HPDE6-E6E7 (cell line): ENCODE results near the gene CEBPA.

ENCODE experiments used
- DNase-seq: peaks from one replicate; pipeline ENCODE4 v3.0.0; 2011; ENCODE audit warnings: missing footprints; ENCODE audit errors: extremely low spot score

CEBPA gene

GRCh38 chr19:33273065-33273736, 29.1 kb downstream of the CEBPA start:
- no peak for DNase-seq

DNA sequence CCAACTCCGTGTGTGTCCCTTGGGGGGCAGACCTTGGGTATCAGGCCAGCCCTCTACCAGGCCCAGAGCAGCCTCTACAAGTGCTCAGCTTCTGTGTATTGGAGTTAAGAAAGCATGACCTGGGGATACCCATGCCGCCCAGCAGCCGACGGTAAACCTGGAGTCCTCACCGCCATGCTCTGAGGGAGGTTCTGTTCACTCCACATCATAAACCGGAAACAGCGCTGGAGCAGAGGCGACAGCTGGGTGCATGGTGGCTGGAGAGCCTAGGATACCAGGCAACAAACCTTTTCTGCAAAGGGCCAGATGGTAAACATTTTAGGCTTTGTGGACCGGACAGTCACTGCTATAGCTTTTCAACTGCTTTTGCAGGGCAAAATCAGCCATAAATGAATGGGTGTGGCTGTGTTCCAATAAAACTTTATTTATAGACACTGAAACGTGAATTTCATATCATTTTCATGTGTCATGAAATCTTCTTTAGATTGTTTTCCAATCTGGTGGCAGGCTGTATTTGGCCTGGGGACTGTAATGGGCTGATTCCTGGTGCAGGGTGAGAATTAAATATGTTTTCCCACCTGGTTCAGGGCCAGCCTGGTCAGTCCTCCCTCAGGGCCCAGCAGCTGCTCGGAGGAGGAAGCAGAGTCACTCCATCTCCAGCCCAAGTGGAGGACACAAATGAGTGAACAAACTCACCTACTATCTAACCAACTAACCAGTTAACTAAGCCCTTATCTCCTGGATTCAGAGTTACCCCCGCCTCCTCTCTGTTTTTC, 30.9 kb downstream of the CEBPA start:
- DNase-seq = no peak

DNA sequence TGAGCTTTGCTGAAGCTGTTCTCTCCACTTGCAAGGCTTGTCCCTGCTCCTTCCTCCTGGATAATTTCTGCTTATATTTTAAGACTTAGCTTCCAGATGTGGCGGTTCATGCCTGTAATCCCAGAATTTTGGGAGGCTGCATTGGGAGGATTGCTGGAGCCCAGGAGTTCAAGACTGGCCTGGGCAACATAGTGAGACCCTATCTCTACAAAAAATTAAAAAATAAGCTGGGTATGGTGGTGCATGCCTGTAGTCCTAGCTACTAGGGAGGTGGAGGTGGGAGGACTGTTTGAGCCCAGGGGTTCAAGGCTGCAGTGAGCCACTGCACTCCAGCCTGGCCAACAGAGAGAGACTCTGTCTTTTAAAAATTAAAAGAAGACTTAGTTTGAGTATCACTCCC, 31.6 kb downstream of the CEBPA start:
- DNase-seq = no peak

DNA sequence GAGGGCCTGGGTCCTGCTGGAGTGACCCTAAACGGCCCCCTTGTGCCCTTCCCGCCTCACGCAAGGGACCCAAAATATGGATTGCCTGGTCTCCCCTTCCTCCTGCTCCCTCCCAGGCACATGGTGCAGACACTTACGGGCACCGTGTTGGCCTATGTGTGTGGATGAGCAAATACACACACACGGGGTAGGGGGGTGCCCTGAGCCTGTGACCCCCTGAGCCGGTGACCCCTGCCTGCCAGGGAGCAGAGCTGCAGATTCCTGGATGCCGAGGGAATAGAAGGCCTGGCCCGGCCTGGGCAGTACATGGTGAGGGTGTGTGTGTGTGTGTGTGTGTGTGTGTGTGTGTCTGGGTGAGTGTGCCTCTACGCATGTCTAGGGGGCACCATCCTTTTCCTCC, 33.3 kb downstream of the CEBPA start:
- DNase-seq = no peak

- no peak for DNase-seq
Observed at GRCh38 chr19:33268162-33268991, 34.0 kb downstream of the CEBPA start.

GRCh38 chr19:33267706-33268105, 34.6 kb downstream of the CEBPA start:
- no peak for DNase-seq

DNA sequence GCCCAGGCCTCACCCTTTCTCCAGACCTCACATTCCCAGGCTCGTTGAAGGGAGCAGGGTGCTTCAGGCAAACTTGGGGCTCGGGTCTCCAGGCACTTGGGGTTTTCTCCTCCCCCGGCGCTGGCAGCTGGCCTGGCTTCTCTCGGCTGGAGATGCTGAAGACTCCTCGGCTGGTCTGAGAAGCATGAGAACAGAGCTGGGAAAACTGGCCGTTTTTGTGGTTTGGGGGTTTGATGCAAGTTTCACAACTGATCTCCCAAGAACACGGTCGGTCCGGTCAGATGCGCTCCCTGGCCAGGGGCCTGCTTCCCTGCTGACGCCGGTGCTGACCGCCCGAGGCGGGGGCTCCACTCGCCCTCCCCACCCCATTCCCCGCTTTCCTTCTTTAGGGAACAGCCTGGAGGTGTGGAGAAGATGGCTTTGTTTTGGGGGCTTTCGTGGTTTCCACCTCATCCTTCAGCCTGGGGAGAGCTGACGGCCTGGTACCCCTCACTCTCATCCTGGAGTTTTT, 35.3 kb downstream of the CEBPA start:
- no peak for DNase-seq

- DNase-seq = no peak
Observed at GRCh38 chr19:33264881-33265445, 37.4 kb downstream of the CEBPA start.

DNA sequence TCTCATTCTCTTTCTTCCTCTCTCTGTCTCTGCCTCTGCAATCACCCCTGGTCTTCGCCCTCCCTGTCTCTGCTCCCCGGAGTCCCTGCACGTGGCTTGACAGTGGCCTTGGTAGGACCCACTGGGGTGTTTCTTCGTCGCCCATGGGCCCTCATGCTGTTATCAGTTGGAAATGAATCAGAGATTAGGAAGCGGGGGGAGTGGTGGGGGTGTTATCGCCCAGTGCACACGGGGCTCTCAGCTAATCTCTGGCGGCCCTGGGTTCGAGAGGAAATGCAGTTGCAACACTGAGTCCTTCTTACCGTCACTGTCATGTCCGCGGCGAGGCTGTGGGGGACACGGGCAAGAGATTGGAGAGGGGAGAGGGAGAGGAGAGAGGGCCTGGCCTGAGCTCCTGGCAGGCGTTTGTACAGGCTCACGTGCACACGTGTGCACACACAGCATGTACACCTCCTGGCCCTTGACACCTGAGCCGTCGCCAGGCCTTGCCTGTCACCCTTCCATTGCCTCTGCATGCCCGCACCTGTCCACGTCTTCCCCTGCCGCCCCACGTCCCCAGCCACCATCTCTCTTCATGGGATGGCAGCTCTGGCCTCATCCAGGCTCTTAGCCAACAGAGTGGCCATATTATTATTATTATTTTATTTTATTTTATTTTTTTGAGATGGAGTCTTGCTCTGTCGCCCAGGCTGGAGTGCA, 38.9 kb downstream of the CEBPA start:
- DNase-seq = no peak

GRCh38 chr19:33261511-33262189, 40.7 kb downstream of the CEBPA start:
- no peak for DNase-seq

GRCh38 chr19:33260628-33261418, 41.5 kb downstream of the CEBPA start:
- DNase-seq = no peak

DNA sequence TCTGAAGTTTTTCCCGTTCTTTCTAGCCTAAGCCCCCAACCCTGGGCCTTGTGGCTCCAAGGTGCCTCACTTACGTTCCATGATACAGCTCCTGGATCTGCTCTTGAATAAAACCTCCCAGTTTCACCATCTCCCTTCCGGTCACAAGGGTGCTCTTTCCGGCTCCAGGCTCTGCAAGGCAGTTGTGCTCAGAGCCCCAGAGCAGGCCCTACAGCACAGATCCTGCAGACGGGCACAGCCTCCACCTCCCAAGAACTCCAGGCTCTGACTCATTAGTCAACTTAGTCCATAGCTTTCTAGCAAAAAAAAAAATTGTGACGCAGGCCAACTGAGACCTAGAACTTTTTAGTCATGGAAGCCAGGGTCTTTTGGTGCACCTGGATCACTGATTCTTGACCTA, 42.8 kb downstream of the CEBPA start:
- no peak for DNase-seq

DNA sequence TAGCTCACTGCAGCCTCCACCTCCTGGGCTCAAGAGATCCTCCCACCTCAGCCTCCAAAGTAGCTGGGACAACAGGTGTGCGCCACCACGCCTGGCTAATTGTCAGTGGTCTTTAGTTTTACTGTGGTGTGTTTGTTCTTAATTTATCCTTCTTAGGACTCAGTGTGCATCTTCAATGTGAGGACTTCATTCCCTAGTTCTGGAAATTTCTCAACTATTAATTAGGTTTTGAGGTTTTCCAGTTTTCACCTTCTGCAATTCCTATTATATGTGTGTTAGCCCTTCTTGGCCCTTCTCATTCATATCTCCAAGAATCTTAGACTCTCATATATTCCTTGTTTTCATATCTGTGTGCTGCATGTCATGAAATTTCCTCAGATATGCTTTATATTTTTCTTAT, 44.5 kb downstream of the CEBPA start:
- DNase-seq = no peak

GRCh38 chr19:33256261-33256660, 46.1 kb downstream of the CEBPA start:
- DNase-seq = no peak

DNA sequence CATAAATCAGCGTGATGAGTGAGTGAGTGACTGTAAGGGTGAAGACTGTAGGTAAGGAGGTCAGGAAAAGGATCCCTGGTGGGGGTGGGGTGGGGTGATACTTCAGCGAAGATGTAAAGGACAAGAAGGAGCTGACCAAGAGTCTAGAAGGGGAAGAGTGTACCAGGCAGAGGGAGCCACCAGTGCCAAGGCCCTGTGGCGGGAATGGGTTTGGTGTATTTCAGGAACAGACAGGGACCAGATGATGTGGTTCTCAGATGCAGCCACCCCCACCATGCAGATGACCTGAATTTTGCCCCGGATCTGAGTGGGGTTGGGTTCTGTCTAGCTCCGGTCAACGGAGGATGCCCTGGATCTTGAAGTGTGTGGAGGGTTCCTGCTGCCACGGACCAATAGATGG, 46.6 kb downstream of the CEBPA start:
- DNase-seq = no peak

DNA sequence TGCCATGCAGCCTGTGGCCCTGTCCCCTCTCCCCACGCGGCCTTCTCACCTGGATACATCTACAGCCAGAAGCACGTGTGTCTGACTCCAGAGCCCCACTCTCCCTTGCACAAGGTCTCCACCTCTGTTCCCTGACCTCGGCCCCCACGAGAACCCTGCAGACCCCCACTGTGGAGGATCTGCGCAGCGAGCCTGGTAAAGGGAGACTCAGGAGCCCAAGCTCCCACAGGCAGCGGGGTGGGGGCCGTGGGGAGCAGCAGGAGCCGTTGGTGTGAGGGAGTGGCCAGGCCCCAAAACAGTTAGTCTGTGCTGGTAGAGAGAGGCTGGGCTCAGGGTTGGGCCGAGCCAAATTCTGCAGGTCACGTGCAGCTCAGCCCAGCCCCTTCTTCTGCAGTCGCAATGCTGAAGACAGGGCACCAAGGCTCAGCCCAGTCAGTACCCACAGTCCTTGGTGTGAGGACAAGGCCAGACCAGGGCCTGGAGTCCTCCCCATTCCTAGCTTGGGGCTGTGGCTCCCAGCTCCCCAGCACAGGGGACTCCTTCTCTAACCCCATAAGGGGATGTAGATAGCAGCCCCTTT, 48.0 kb downstream of the CEBPA start:
- DNase-seq = no peak

DNA sequence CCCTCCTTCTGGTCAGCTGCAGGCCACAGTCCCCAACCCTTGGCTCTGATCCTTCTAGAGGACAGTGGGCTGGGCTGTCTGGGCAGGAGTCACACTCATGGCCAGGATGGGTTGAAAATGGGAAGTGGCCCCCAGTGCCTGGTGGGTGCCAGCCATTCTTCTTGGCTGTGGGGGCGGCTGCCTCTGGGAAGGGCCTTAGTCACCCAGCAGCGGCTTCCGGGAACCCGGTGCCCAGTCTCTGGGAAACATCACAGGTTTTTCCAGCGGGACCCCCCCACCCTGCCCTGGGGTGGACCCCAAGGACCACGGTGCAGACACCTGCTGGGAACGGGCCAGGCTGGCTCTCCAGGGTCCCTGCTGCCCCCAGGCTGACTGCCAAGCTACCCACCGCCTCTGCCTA, 49.4 kb downstream of the CEBPA start:
- DNase-seq = no peak

GRCh38 chr19:33252418-33252962, 49.8 kb downstream of the CEBPA start:
- DNase-seq = no peak

DNA sequence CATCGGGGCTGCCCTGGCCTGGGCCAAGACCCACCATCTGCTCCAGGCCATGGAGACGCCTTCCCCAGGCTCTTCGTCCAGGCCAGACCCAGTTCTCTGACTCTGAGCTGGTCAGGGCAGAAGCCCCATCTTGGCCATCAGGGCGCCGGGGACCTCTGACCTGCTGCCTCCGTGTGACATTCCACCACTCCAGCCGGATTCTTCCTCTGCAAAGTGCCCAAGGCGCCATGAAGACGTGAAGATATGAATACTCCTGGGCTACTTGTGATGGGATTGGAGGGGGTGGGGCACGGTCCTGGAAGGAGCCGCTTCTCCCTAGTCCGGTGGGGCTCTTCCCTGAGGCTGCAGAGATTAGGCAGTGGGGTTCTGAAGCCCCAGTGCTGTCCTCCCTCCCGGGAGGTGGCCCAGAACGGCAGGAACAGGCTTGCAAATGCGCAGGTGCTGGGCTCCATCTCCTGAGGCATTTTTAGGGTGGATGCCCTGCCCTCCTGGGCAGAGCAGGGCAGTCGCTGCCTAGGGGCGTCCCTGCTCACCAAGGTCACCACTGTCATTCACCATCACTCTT, 50.7 kb downstream of the CEBPA start:
- DNase-seq = no peak
